Measurements from ENCODE around the gene SLC27A1.
"Not testable (repeated sequence)": the region's sequence is repeated elsewhere in the genome, so short reads cannot be mapped to it uniquely, and the experiment has no call there.

SLC27A1 gene

DNA sequence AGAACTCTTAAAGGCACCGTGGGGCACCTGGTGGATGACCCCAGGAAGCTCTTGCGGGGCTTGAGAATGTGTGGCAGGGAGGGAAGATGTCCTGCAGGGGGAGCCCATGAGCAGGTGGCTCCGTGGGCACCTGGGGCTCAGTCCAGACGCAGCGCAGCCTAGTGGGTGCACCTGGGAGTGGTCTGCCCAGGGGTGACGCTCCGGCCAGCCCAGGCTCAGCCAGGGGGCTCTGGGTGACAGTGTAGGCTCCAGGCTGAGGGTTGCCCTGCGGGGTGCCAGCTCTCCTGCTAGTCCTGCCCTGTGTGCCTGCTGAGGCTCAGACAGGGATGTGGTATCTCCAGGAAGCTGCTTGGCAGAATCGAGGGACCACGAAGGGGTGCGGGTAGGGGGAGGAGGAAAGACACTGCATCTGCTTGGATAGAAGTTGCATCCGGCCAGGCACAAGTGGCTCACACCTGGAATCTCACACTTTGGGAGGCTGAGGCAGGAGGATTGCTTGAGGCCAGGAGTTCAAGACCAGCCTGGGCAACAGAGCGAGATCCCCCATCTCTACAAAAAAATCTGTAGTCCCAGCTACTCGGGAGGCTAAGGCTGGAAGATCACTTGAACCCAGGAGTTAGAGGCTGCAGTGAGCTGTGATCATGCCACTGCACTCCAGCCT lies 26.1 kb downstream of the SLC27A1 start:
- no peak overlapping the region for H3K9ac ChIP-seq (ENCODE audit: low read length)
- no peaks in the 10 kb centered on the region for H3K27me3 ChIP-seq (ENCODE audit: control insufficient read depth, insufficient read depth, low read length)
- H3K4me1 ChIP-seq (ENCODE audit: control insufficient read depth, insufficient read depth, low read length), result no peaks in the 10 kb centered on the region
- no peak overlapping the region for H3K4me3 ChIP-seq (ENCODE audit: low read length)
- H3K9me3 ChIP-seq (ENCODE audit: control insufficient read depth, low read length), result no peaks in the 10 kb centered on the region
- H3K36me3 ChIP-seq (ENCODE audit: control insufficient read depth, insufficient read depth, low read length), result peaks cover 7% of the 10 kb centered on the region

DNA sequence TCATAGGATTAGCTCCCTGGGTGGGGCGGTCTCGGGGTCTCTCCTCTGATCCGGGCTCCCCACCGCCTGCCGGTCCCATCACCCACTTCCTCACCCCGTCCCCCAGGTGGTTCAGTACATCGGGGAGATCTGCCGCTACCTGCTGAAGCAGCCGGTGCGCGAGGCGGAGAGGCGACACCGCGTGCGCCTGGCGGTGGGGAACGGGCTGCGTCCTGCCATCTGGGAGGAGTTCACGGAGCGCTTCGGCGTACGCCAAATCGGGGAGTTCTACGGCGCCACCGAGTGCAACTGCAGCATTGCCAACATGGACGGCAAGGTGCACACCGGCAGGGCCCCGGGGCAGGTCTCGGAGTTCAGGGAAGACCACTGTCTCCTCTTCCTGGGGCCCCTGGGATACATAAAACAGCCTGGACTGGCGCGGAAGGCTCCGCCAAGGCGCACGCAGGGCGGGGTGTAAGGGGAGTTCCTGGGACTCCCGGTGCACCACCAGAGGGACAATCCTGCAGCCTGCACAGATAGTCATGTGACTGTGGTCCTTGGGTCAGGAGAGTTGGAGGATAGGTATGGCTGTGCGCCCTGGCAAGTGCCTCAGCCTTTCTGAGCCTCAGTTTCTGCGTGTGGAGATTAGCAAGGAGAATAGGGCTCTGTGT lies 26.9 kb downstream of the SLC27A1 start:
- no peaks in the 10 kb centered on the region for H3K4me1 ChIP-seq (ENCODE audit: control insufficient read depth, insufficient read depth, low read length)
- no peak overlapping the region for H3K9ac ChIP-seq (ENCODE audit: low read length)
- H3K9me3 ChIP-seq (ENCODE audit: control insufficient read depth, low read length), result no peaks in the 10 kb centered on the region
- peaks cover 7% of the 10 kb centered on the region for H3K36me3 ChIP-seq (ENCODE audit: control insufficient read depth, insufficient read depth, low read length)
- no peaks in the 10 kb centered on the region for H3K27me3 ChIP-seq (ENCODE audit: control insufficient read depth, insufficient read depth, low read length)
- H3K4me3 ChIP-seq (ENCODE audit: low read length), result no peak overlapping the region

DNA sequence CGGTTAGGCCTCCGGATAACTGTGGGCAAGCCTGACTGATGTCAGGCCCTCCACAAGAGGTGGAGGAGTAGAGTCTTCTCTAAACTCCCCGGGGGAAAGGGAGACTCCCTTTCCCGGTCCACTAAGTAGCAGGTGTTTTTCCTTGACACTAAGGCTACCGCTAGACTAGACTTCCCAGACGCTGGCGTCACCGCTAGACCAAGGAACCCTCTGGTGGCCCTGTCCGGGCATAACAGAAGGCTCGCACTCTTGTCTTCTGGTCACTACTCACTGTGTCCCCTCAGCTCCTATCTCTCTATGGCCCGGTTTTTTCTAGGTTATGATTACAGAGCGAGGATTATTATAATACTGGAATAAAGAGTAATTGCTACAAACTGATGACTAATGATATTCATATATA lies 28.7 kb downstream of the SLC27A1 start:
- H3K27me3 ChIP-seq (ENCODE audit: control insufficient read depth, insufficient read depth, low read length); H3K4me3 ChIP-seq (ENCODE audit: low read length); H3K9me3 ChIP-seq (ENCODE audit: control insufficient read depth, low read length); H3K9ac ChIP-seq (ENCODE audit: low read length); H3K4me1 ChIP-seq (ENCODE audit: control insufficient read depth, insufficient read depth, low read length); H3K36me3 ChIP-seq (ENCODE audit: control insufficient read depth, insufficient read depth, low read length): not testable (repeated sequence)

DNA sequence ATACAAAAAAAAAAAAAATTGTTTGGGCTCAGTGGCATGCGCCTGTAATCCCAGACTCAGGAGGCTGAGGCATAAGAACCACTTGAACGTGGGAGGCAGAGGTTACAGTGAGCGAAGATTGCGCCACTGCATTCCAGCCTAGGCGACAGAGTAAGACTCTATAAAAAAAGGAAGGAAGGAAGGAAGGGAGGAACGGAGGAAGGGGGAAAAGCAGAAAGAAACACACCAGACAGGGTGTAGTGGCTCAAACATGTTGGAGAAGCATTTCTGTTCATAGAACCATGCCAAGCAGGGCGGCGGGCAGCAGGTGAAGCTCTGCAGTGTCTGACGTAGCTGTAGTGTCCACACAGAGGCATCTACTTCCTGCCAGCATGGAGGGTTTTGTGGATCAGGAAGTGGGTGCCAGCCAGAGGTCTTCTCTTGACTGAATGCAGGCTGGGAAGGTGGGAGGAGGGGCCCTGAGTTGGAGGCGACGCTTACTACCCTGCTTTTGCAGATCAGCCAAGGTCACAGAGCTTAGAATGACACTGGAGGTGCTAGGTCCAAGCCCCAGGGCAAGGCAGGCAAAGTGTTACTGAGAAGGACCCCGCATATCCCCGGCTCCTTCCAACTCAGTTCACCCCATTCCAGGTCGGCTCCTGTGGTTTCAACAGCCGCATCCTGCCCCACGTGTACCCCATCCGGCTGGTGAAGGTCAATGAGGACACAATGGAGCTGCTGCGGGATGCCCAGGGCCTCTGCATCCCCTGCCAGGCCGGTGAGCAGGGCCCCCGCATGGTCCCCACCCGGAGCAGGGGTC lies 29.5 kb downstream of the SLC27A1 start:
- Histone ChIP-seq H3K9me3 (ENCODE audit: control insufficient read depth, low read length) (no peaks in the 10 kb centered on the region), H3K27me3 (ENCODE audit: control insufficient read depth, insufficient read depth, low read length) (no peaks in the 10 kb centered on the region), H3K4me3 (ENCODE audit: low read length) (no peak overlapping the region), H3K36me3 (ENCODE audit: control insufficient read depth, insufficient read depth, low read length) (peaks cover 7% of the 10 kb centered on the region), H3K9ac (ENCODE audit: low read length) (no peak overlapping the region), H3K4me1 (ENCODE audit: control insufficient read depth, insufficient read depth, low read length) (no peaks in the 10 kb centered on the region)

DNA sequence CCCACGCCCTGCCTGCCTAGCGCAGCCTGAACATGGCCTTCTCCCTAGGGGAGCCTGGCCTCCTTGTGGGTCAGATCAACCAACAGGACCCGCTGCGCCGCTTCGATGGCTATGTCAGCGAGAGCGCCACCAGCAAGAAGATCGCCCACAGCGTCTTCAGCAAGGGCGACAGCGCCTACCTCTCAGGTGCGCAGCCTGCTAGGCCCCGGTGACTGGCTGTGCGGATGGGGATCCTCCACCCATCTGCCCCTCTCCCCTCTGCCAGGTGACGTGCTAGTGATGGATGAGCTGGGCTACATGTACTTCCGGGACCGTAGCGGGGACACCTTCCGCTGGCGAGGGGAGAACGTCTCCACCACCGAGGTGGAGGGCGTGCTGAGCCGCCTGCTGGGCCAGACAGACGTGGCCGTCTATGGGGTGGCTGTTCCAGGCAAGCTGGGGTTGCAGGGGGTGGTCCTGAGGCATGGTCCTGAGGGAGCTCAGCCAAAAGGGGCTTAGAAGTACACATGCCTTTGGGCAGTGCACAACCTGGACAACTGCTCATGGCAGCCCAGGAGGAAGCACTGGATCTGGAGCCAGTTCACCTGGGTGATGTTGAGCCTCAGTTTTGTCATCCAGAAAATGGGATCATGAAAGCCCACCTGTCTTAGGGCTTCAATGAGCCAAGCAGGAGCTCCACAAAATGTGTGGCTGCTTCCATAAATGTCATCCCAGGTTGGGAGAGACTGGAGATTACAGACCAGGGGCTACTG lies 30.3 kb downstream of the SLC27A1 start:
- Histone ChIP-seq H3K4me3 (ENCODE audit: low read length) (no peak overlapping the region), H3K9me3 (ENCODE audit: control insufficient read depth, low read length) (no peaks in the 10 kb centered on the region), H3K27me3 (ENCODE audit: control insufficient read depth, insufficient read depth, low read length) (no peaks in the 10 kb centered on the region), H3K4me1 (ENCODE audit: control insufficient read depth, insufficient read depth, low read length) (no peaks in the 10 kb centered on the region), H3K9ac (ENCODE audit: low read length) (no peak overlapping the region), H3K36me3 (ENCODE audit: control insufficient read depth, insufficient read depth, low read length) (peaks cover 7% of the 10 kb centered on the region)

DNA sequence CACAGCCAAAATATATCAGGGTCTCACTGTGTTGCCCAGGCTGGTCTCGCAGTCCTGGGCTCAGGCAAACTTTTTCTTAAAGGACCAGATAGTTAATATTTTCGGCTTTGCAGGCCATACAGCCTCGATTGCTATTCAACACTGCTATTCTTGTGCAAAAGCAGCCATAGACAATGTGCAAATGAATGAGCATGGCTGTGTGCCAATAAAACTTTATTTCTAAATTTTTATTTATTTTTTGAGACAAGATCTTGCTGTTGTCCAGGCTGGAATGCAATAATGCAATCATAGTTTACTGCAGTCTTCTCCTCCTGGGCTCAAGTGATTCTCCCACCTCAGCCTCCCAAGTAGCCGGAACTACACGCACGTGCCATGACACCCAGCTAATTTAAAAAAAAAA lies 32.9 kb downstream of the SLC27A1 start:
- Histone ChIP-seq H3K9ac (ENCODE audit: low read length) (no peak overlapping the region), H3K27me3 (ENCODE audit: control insufficient read depth, insufficient read depth, low read length) (no peaks in the 10 kb centered on the region), H3K4me1 (ENCODE audit: control insufficient read depth, insufficient read depth, low read length) (no peaks in the 10 kb centered on the region), H3K9me3 (ENCODE audit: control insufficient read depth, low read length) (no peaks in the 10 kb centered on the region), H3K4me3 (ENCODE audit: low read length) (no peak overlapping the region), H3K36me3 (ENCODE audit: control insufficient read depth, insufficient read depth, low read length) (peaks cover 7% of the 10 kb centered on the region)

DNA sequence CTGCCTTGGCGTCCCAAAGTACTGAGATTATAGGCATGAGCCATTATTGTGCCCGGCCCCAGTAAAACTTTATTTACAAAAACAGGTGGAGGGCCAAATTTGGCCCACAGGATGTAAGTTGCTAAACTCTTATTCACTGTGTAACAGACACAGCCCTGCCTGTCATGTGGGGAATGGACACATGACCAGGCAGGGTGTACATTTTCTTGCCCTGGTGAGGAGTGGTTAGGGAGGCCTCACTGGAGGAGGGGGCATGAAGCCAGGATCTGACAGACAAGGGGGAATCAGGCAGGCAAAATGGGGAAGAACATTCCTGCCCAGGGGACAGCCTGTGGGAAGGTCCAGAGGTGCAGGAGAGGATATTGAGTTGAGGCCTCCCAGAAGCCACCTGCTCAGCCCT lies 33.7 kb downstream of the SLC27A1 start:
- Histone ChIP-seq H3K9me3 (ENCODE audit: control insufficient read depth, low read length) (no peaks in the 10 kb centered on the region), H3K36me3 (ENCODE audit: control insufficient read depth, insufficient read depth, low read length) (peaks cover 7% of the 10 kb centered on the region), H3K4me3 (ENCODE audit: low read length) (no peak overlapping the region), H3K27me3 (ENCODE audit: control insufficient read depth, insufficient read depth, low read length) (no peaks in the 10 kb centered on the region), H3K9ac (ENCODE audit: low read length) (no peak overlapping the region), H3K4me1 (ENCODE audit: control insufficient read depth, insufficient read depth, low read length) (no peaks in the 10 kb centered on the region)

DNA sequence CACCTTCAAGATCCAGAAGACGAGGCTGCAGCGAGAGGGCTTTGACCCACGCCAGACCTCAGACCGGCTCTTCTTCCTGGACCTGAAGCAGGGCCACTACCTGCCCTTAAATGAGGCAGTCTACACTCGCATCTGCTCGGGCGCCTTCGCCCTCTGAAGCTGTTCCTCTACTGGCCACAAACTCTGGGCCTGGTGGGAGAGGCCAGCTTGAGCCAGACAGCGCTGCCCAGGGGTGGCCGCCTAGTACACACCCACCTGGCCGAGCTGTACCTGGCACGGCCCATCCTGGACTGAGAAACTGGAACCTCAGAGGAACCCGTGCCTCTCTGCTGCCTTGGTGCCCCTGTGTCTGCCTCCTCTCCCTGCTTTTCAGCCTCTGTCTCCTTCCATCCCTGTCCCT lies 34.1 kb downstream of the SLC27A1 start:
- no peaks in the 10 kb centered on the region for H3K9me3 ChIP-seq (ENCODE audit: control insufficient read depth, low read length)
- peaks cover 7% of the 10 kb centered on the region for H3K36me3 ChIP-seq (ENCODE audit: control insufficient read depth, insufficient read depth, low read length)
- H3K9ac ChIP-seq (ENCODE audit: low read length), result no peak overlapping the region
- H3K4me3 ChIP-seq (ENCODE audit: low read length), result no peak overlapping the region
- no peaks in the 10 kb centered on the region for H3K4me1 ChIP-seq (ENCODE audit: control insufficient read depth, insufficient read depth, low read length)
- H3K27me3 ChIP-seq (ENCODE audit: control insufficient read depth, insufficient read depth, low read length), result no peaks in the 10 kb centered on the region

DNA sequence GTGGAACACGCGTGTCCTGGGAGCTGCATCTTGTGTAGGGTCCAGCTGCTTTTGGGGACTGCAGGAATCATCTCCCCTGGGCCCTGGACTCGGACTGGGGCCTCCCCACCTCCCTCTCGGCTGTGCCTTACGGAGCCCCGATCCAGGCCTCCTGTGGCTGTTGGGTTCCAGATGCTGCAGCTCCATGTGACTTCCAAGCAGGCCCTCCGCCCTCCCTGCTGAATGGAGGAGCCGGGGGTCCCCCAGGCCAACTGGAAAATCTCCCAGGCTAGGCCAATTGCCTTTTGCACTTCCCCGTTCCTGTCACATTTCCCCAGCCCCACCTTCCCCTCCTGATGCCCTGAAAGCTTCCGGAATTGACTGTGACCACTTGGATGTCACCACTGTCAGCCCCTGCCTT lies 34.9 kb downstream of the SLC27A1 start:
- H3K4me3 ChIP-seq (ENCODE audit: low read length), result no peak overlapping the region
- H3K27me3 ChIP-seq (ENCODE audit: control insufficient read depth, insufficient read depth, low read length), result no peaks in the 10 kb centered on the region
- H3K9me3 ChIP-seq (ENCODE audit: control insufficient read depth, low read length), result no peaks in the 10 kb centered on the region
- no peaks in the 10 kb centered on the region for H3K4me1 ChIP-seq (ENCODE audit: control insufficient read depth, insufficient read depth, low read length)
- H3K36me3 ChIP-seq (ENCODE audit: control insufficient read depth, insufficient read depth, low read length), result peaks cover 7% of the 10 kb centered on the region
- H3K9ac ChIP-seq (ENCODE audit: low read length), result no peak overlapping the region

DNA sequence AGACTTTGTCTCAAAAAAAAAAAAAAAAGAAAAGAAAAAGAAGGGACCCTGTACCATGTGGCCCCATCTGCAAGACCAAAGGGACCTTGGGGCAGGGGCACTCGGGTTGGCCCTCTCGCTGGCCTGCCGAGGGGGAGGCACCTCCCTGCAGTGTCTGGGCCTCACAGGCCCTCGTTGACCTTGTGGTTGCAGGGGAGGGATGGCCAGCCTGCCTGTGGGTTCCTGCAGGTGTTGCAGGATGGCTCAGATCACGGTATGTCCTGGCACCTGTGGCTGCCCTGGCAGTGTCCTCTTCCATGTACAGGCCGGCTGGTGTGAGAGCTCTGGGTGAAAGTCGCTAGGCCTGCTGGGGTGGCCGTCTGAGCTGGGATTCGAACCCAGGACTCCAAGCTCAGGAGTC lies 36.4 kb downstream of the SLC27A1 start:
- Histone ChIP-seq H3K27me3 (ENCODE audit: control insufficient read depth, insufficient read depth, low read length) (no peaks in the 10 kb centered on the region), H3K4me3 (ENCODE audit: low read length) (no peak overlapping the region), H3K9ac (ENCODE audit: low read length) (no peak overlapping the region), H3K9me3 (ENCODE audit: control insufficient read depth, low read length) (no peaks in the 10 kb centered on the region), H3K36me3 (ENCODE audit: control insufficient read depth, insufficient read depth, low read length) (no peaks in the 10 kb centered on the region), H3K4me1 (ENCODE audit: control insufficient read depth, insufficient read depth, low read length) (no peaks in the 10 kb centered on the region)

DNA sequence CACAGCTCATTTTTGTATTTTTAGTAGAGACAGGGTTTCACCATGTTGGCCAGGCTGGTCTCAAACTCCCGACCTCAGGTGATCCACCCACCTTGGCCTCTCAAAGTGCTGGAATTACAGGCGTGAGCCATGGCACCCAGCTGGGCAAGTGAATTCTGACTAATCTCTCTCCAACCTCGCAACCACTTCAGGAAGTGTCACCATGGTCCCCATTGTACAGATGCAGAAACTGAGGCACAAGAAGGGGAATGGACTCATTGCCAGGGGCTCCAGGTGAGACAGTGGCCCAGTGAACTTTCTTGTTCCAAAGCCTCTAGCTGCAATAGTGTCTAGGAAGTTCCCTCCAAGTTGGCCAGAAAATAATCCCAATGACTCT lies 38.2 kb downstream of the SLC27A1 start:
- H3K27me3 ChIP-seq (ENCODE audit: control insufficient read depth, insufficient read depth, low read length); H3K36me3 ChIP-seq (ENCODE audit: control insufficient read depth, insufficient read depth, low read length); H3K9me3 ChIP-seq (ENCODE audit: control insufficient read depth, low read length); H3K4me1 ChIP-seq (ENCODE audit: control insufficient read depth, insufficient read depth, low read length); H3K4me3 ChIP-seq (ENCODE audit: low read length); H3K9ac ChIP-seq (ENCODE audit: low read length): not testable (repeated sequence)
